Uterus (tissue), 4 donors: ENCODE measurements around the gene ALPP. TPM values are rescaled to one million over a fixed set of nuclear protein-coding genes. Genes with fewer than 3 reads are reported as not detected.
"Not testable (repeated sequence)": the region's sequence is repeated elsewhere in the genome, so short reads cannot be mapped to it uniquely, and the experiment has no call there.

ENCODE experiments used
- DNase-seq, 2 donors: peaks; one replicate each; pipeline ENCODE4 v3.0.0-alpha.2; 2019 to 2020
- H3K27ac ChIP-seq, 2 donors: fragments of 200-600 bp; sonication (generic); 1 replicate in 1 of 2; 2 replicates in 1 of 2; pipeline ENCODE4 v1.5.1; 2016 to 2018
- H3K27me3 ChIP-seq, 2 donors: fragments of 200-600 bp; sonication (generic); one replicate each; pipeline ENCODE4 v1.5.1; 2018 to 2019; ENCODE audit warnings: control low read depth in 1 of 2
- H3K36me3 ChIP-seq, 2 donors: fragments of 200-600 bp; sonication (generic); one replicate each; pipeline ENCODE4 v1.5.1; 2019; ENCODE audit warnings: control low read depth in 1 of 2
- H3K4me1 ChIP-seq, 2 donors: fragments of 200-600 bp; sonication (generic); one replicate each; pipeline ENCODE4 v1.5.1; 2018 to 2019; ENCODE audit warnings: control low read depth in 1 of 2
- H3K4me3 ChIP-seq, 2 donors: fragments of 200-600 bp; sonication (generic); 1 replicate in 1 of 2; 2 replicates in 1 of 2; pipeline ENCODE4 v1.5.1; 2018 to 2019; ENCODE audit warnings: mild to moderate bottlenecking in 1 of 2
- H3K9me3 ChIP-seq, 2 donors: fragments of 200-600 bp; sonication (generic); one replicate each; pipeline ENCODE4 v1.5.1; 2019; ENCODE audit warnings: control low read depth in 1 of 2
- CTCF ChIP-seq, 4 experiments: fragments of 200-600 bp in 2 of 4; fragments of 450-650 bp in 2 of 4; sonication (generic) in 2 of 4; IDR thresholded peaks; one replicate each; pipeline ENCODE4 v1.5.1; 2016 to 2019; ENCODE audit warnings: antibody characterized with exemption in 4 of 4, mild to moderate bottlenecking in 2 of 4, moderate library complexity in 1 of 4
- POLR2A ChIP-seq, 2 donors: fragments of 450-650 bp; IDR thresholded peaks; one replicate each; pipeline ENCODE4 v1.6.1; 2016; ENCODE audit warnings: antibody characterized with exemption in 2 of 2, mild to moderate bottlenecking in 1 of 2, moderate library complexity in 1 of 2
- intact Hi-C: fragments of 100-400 bp; cut with DNase I; formaldehyde crosslinking; loops from one replicate; pipeline ENCODE4 v1.15.1; 2023; ENCODE audit warnings: low total_unique reads
- total RNA-seq, 4 donors: library from RNA; depleted of rRNA in 3 of 4; stranded (reverse); fragments of >200 nt in 3 of 4; gene quantifications; one replicate each; pipeline versions ENCODE4 v1.1.0 to v1.2.4, GENCODE V29; 2014 to 2023
- donor health status: DM: yes; HTN: yes; CAD: no.

The ALPP gene
- total RNA-seq, 4 donors from 2014 or later, result 0.62 TPM; not detected in 3

DNA sequence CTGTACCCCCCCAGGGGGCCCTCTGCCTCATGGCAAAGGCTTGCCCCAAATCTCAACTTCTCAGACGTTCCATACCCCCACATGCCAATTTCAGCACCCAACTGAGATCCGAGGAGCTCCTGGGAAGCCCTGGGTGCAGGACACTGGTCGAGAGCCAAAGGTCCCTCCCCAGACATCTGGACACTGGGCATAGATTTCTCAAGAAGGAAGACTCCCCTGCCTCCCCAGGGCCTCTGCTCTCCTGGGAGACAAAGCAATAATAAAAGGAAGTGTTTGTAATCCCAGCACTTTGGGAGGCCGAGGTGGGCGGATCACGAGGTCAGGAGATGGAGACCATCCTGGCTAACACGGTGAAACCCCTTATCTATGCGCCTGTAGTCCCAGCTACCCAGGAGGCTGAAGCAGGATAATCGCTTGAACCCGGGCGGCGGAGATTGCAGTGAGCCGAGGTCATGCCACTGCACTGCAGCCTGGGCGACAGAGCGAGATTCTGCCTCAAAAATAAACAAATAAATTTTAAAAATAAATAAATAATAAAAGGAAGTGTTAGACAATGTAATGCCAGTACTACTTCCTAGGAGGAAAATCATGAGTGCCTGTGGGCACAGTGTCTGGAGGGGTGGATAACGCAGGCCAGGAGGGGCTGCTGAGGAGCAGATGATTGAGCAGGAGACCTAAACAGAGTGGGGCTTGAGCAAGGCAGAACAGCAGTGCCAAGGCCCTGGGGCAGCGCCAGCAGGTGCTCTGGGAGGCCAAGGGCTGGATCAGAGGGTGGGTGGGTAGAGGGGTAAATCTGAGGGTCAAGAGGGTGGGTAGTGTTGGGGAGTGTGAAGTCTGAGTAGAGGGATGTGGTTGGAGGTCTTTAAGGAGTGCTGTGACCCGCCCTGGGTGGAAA is 4.0 kb downstream of the ALPP start:
- TF ChIP-seq POLR2A (IDR thresholded peaks at IDR 0.05), result no peak
- no peak for TF ChIP-seq CTCF (IDR thresholded peaks at IDR 0.05)
- Histone ChIP-seq H3K36me3 (no peaks in the 10 kb centered on the region), H3K9me3 (no peaks in the 10 kb centered on the region), H3K27me3 (peaks cover 0 to 22% of the 10 kb centered on the region in 2 donors), H3K4me3 (no peak overlapping the region), H3K4me1 (peaks cover 0 to under 1% of the 10 kb centered on the region in 2 donors), H3K27ac (no peak overlapping the region)
- intact Hi-C loops, result no loop called here
- DNase-seq, result no peak

DNA sequence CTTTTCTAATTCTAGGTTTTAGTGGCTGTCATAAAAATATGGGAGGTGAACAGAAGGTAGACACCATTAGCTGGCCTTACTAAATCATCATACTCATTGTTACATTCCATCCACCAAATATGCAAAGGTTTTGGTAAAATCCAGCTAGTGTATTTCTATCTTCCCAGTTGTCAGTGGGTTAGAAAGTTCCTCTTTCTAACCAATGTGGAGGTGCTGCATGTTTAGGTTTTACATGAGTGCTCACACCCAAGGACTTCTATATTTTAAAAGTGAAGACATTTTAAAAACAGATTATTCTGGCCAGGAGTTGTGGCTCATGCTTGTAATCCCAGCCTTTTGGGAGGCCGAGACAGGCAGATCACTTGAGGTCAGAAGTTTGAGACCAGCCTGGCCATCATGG is 5.9 kb downstream of the ALPP start:
- intact Hi-C loops, result no loop called here
- no peak for TF ChIP-seq POLR2A (IDR thresholded peaks at IDR 0.05)
- TF ChIP-seq CTCF (IDR thresholded peaks at IDR 0.05), result no peak

GRCh38 chr2:232385058-232385457 is 6.5 kb downstream of the ALPP start:
- H3K27ac ChIP-seq, intact Hi-C loops, H3K4me3 ChIP-seq, H3K36me3 ChIP-seq, H3K4me1 ChIP-seq, H3K9me3 ChIP-seq, DNase-seq: not testable (repeated sequence)
- H3K27me3 ChIP-seq, result peaks cover 0 to 26% of the 10 kb centered on the region in 2 donors

More for the DNA sequence above, 5.9 kb downstream of the ALPP start:
- peaks cover 0 to 5% of the 10 kb centered on the region in 2 donors for H3K4me1 ChIP-seq
- no peak overlapping the region for H3K4me3 ChIP-seq
- no peaks in the 10 kb centered on the region for H3K36me3 ChIP-seq
- peaks cover 0 to 26% of the 10 kb centered on the region in 2 donors for H3K27me3 ChIP-seq
- H3K9me3 ChIP-seq, result no peaks in the 10 kb centered on the region
- H3K27ac ChIP-seq, result no peak overlapping the region
- DNase-seq, result no peak

DNA sequence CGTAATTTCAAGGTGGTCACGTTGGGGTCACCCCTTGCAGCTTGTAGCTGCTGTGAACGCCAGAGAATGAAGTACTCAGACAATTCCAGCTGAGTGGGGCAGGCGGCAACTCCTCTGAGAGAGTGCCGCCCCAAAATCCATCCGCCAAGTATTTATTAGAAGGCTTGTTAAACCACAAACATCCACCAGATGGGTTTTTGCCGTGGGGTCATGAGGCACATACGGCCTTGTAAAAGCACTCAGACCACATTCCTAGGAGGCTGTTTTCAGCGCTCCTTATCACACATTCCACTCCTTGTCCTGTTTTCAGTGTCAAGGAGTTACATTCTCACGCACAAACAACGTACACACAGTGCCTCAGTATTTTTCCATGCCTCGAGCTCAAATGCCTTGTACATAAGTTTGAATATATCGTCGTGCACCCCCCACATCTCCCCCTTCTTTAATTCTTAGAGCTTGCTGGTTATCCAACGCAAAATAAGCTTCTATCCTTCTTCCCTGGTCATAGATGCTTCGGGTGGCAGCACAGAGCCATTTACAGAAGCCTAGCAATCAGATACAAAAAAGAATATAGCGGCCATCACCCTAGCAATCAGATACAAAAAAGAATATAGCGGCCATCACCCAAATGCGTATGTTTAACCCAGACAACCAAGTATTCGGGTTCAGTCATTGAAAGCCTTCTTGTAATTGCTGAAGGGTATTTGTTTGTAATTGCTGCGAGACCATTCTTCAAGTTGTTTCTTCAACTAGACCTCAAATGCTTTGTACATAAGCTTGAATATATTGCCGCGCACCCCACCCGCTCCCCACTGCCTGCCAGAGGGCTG is 7.3 kb downstream of the ALPP start:
- intact Hi-C loops, result no loop called here
- no peaks in the 10 kb centered on the region for H3K9me3 ChIP-seq
- no peak overlapping the region for H3K27ac ChIP-seq
- H3K4me3 ChIP-seq, result no peak overlapping the region
- TF ChIP-seq POLR2A (IDR thresholded peaks at IDR 0.05), result no peak
- TF ChIP-seq CTCF (IDR thresholded peaks at IDR 0.05), result no peak
- H3K27me3 ChIP-seq, result peaks cover 0 to 26% of the 10 kb centered on the region in 2 donors
- no peaks in the 10 kb centered on the region for H3K36me3 ChIP-seq
- peaks cover 0 to 5% of the 10 kb centered on the region in 2 donors for H3K4me1 ChIP-seq
- no peak for DNase-seq

- no peak for DNase-seq
- H3K27me3 ChIP-seq, result peaks cover 0 to 26% of the 10 kb centered on the region in 2 donors
- TF ChIP-seq POLR2A (IDR thresholded peaks at IDR 0.05), result no peak
- TF ChIP-seq CTCF (IDR thresholded peaks at IDR 0.05), result no peak
- H3K9me3 ChIP-seq, result no peaks in the 10 kb centered on the region
- H3K4me1 ChIP-seq, result peaks cover 0 to 5% of the 10 kb centered on the region in 2 donors
- intact Hi-C loops, result no loop called here
- H3K27ac ChIP-seq, result no peak overlapping the region
- H3K4me3 ChIP-seq, result no peak overlapping the region
- no peaks in the 10 kb centered on the region for H3K36me3 ChIP-seq
Observed at GRCh38 chr2:232386490-232386739, 7.9 kb downstream of the ALPP start.
